H1 (cell line): Measurements from ENCODE around the gene BABAM1. TPM values are rescaled to one million over a fixed set of nuclear protein-coding genes. Genes with fewer than 3 reads are reported as not detected.

ENCODE experiments used
- CHD1 ChIP-seq: IDR thresholded peaks from 2 replicates; pipeline ENCODE4 v1.6.1; 2012; ENCODE audit warnings: low read depth, low read length, improper control_type of control experiment
- E2F6 ChIP-seq: IDR thresholded peaks from 2 replicates; pipeline ENCODE4 v1.6.1; 2012; ENCODE audit warnings: inconsistent platforms
- GTF2F1 ChIP-seq: IDR thresholded peaks from 2 replicates; pipeline ENCODE4 v1.6.1; 2012; ENCODE audit warnings: low read depth, low read length, improper control_type of control experiment, borderline replicate concordance
- MAFK ChIP-seq: IDR thresholded peaks from 2 replicates; pipeline ENCODE4 v1.6.1; 2012; ENCODE audit warnings: low read depth, mild to moderate bottlenecking, improper control_type of control experiment, low read length
- PHF8 ChIP-seq: fragments of 200-600 bp; sonication (generic); conservative IDR thresholded peaks from 2 replicates; pipeline ENCODE4 v1.7.1; 2012; ENCODE audit warnings: low read depth, mild to moderate bottlenecking, inconsistent platforms, low read length, moderate library complexity
- RXRA ChIP-seq: IDR thresholded peaks from 2 replicates; pipeline ENCODE4 v1.6.1; 2011; ENCODE audit warnings: low read depth, mild to moderate bottlenecking, low read length, moderate library complexity; ENCODE audit not compliant: insufficient read depth
- SIRT6 ChIP-seq: IDR thresholded peaks from one replicate; pipeline ENCODE4 v1.7.1; 2012; ENCODE audit warnings: low read length, inconsistent platforms
- SP1 ChIP-seq: IDR thresholded peaks from 2 replicates; pipeline ENCODE4 v1.6.1; 2011; ENCODE audit warnings: low read depth, low read length
- SP4 ChIP-seq: IDR thresholded peaks from 2 replicates; pipeline ENCODE4 v1.6.1; 2012; ENCODE audit warnings: low read length, inconsistent platforms
- SRF ChIP-seq: IDR thresholded peaks from 2 replicates; pipeline ENCODE4 v1.6.1; 2011; ENCODE audit warnings: mild to moderate bottlenecking, low read depth, low read length, moderate library complexity
- TAF1 ChIP-seq: IDR thresholded peaks from 2 replicates; pipeline ENCODE4 v1.6.1; 2011; ENCODE audit warnings: mild to moderate bottlenecking, low read depth, low read length
- YY1 ChIP-seq: IDR thresholded peaks from 2 replicates; pipeline ENCODE4 v1.6.1; 2011; ENCODE audit warnings: low read depth, mild to moderate bottlenecking, low read length
- polyA plus RNA-seq, 7 experiments: library from polyadenylated mRNA; depleted of rRNA in 3 of 7; stranded (reverse) in 5 of 7; unstranded in 2 of 7; fragments of >200 nt in 5 of 7; fragments of 200-250 nt in 2 of 7; gene quantifications; 1 replicate in 5 of 7; 2 replicates in 1 of 7; 4 replicates in 1 of 7; pipeline versions ENCODE4 v1.2.1 to v1.2.3, GENCODE V29; 2011 to 2013; ENCODE audit warnings: missing spikeins in 2 of 7, mixed read lengths in 2 of 7
- total RNA-seq: library from RNA; stranded (reverse); fragmentation: NEBNext Ultra II Directional; extraction: Animal tissue kit (Norgen Biotek cat#: 25700); gene quantifications from 2 replicates; pipeline ENCODE4 v1.2.1, GENCODE V29; 2021

The BABAM1 gene
- total and polyA plus RNA-seq, 2 of the 8 experiments (the other 6 are each of a cell fraction or from before 2014, with no cell fraction given): 127 to 133 TPM

GRCh38 chr19:17245535-17245984 lies 21.7 kb upstream of the BABAM1 start, which contains the start of gene NR2F6 (continued):
- TF ChIP-seq SP1 (no peak), YY1 (no peak), MAFK (no peak), TAF1 (0 out of 2 replicates have a peak, but pooled peaks have one; percentile 23), SRF (no peak), CHD1 (no peak), SP4 (no peak), PHF8 (0 out of 2 replicates have a peak, but pooled peaks have one; percentile 3), GTF2F1 (no peak), E2F6 (no peak), SIRT6 (no peak), RXRA (no peak)
